ENCODE data around the gene AGPS. TPM values are rescaled to one million over a fixed set of nuclear protein-coding genes. Genes with fewer than 3 reads are reported as not detected.
A peak's percentile ranks its signal among the peaks of the same experiment; 100 is the strongest.

Gene AGPS
- total RNA-seq, 3 donors from 2014 or later (not counting 1 experiment from before 2014, with no cell fraction given) = 27.4 to 36.0 (median 35.6) TPM

DNA sequence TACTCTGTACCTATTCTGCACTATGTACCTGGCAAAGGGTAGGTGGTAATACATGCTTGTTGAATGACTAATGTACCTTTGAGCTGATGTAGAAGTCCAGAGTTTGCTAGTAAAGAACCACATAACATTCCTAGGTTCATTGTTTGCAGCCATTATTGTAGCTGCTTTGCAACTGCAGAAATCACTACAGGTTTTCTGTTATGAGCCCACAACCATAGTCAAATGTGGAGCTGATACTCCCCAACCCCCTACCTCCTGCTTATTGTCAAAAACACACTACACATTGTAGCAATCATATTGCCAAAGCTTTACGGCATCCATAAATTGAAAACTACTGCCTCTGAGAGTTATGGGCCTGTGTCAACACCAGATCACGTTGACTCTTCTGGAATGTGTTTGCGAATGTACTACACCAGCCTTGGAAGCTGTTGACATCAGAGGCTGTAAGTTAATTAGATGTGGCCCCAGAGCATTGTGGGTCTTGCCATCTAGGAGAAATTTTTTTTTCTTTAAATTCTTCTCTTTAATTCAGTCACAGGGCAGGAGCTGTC lies 187.0 kb downstream of the AGPS start:
- no peak overlapping the region for H3K27ac ChIP-seq (ENCODE audit: low read length)
- TF ChIP-seq, protein P1, sequence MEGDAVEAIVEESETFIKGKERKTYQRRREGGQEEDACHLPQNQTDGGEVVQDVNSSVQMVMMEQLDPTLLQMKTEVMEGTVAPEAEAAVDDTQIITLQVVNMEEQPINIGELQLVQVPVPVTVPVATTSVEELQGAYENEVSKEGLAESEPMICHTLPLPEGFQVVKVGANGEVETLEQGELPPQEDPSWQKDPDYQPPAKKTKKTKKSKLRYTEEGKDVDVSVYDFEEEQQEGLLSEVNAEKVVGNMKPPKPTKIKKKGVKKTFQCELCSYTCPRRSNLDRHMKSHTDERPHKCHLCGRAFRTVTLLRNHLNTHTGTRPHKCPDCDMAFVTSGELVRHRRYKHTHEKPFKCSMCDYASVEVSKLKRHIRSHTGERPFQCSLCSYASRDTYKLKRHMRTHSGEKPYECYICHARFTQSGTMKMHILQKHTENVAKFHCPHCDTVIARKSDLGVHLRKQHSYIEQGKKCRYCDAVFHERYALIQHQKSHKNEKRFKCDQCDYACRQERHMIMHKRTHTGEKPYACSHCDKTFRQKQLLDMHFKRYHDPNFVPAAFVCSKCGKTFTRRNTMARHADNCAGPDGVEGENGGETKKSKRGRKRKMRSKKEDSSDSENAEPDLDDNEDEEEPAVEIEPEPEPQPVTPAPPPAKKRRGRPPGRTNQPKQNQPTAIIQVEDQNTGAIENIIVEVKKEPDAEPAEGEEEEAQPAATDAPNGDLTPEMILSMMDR (IDR thresholded peaks at IDR 0.05) = no peak
- Mint-ChIP-seq H3K4me3 (no peak overlapping the region), H3K27me3 (ENCODE audit: low read depth in 2 of 2) (peaks cover 0 to 14% of the 10 kb centered on the region in 2 donors), H3K36me3 (no peaks in the 10 kb centered on the region), H3K9me3 (no peaks in the 10 kb centered on the region), H3K27ac (no peak overlapping the region), H3K4me1 (no peaks in the 10 kb centered on the region)
- WGBS (ENCODE audit: insufficient coverage) = 96% methylated on average over 3 of the region's 3 CpGs
- no peak overlapping the region for H3K4me3 ChIP-seq (ENCODE audit: low read length)
- H3K9me3 ChIP-seq (ENCODE audit: control insufficient read depth, insufficient read depth, low read length) = no peaks in the 10 kb centered on the region
- intact Hi-C loops (cut with micrococcal nuclease) = no loop called here
- ATAC-seq (no peak), DNase-seq (no peak)
- no peaks in the 10 kb centered on the region for H3K27me3 ChIP-seq (ENCODE audit: control insufficient read depth, insufficient read depth, low read length)
- no peaks in the 10 kb centered on the region for H3K4me1 ChIP-seq (ENCODE audit: control insufficient read depth, insufficient read depth, low read length)
- H3K36me3 ChIP-seq (ENCODE audit: control insufficient read depth, insufficient read depth, low read length) = no peaks in the 10 kb centered on the region

DNA sequence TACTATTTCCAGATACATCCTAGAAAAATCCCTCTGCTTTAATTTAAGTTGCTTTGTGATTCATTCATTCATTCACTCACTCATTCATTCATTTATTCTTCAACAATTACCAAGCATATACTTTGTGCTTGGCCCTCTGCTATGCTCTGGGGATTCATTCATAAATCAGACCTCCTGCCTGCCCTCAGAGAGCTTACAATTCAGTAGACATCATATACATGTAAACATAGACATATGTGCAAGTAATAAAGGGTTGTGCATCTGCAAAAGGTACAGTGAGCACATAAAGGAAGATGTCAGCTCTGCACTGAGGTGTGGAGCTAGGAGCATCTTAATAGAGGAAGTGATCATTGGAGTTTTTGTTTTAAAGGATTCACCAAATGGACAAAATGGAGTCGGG lies 189.4 kb downstream of the AGPS start:
- TF ChIP-seq, protein P1 (IDR thresholded peaks at IDR 0.05) = no peak
- H3K4me3 Mint-ChIP-seq = no peak overlapping the region

DNA sequence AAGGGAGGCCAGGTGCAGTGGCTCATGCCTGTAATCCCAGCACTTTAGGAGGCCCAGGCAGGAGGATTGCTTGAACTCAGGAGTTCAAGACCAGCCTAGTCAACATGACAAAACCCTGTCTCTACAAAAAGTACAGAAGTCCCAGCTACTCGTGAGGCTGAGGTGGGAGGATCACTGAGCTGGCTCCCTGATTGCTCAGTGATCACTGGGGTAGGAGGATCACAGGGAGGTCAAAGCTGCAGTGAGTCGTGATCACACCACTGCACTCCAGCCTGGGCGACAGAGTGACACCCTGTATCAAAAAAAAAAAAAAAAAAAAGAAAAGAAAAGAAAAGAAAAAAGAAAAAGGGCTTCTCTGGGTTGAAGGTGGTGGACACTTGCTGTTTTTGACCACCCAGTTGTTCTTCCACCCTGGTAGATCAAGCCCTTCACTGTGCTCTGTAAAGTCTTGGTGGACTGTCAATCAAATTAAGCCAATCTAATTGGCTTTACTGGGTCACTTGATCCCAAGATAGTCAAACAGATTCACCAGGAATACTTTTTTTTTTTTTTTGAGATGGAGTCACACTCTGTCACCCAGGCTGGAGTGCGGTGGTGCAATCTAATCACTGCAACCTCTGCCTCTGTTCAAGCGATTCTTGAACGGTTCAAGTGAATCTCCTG lies 191.6 kb downstream of the AGPS start:
- no peak overlapping the region for H3K4me3 ChIP-seq (ENCODE audit: low read length)
- Mint-ChIP-seq H3K9me3 (no peaks in the 10 kb centered on the region), H3K36me3 (no peaks in the 10 kb centered on the region), H3K27ac (no peak overlapping the region), H3K4me1 (no peaks in the 10 kb centered on the region), H3K4me3 (no peak overlapping the region), H3K27me3 (ENCODE audit: low read depth in 2 of 2) (peaks cover 0 to 12% of the 10 kb centered on the region in 2 donors)
- no peaks in the 10 kb centered on the region for H3K36me3 ChIP-seq (ENCODE audit: control insufficient read depth, insufficient read depth, low read length)
- no peak for DNase-seq
- H3K27ac ChIP-seq (ENCODE audit: low read length) = no peak overlapping the region
- intact Hi-C loops (cut with micrococcal nuclease) = no loop called here
- ATAC-seq = peak in 1 of 3 donors; percentile 44
- WGBS (ENCODE audit: insufficient coverage) = 82% methylated on average over 5 of the region's 6 CpGs
- H3K9me3 ChIP-seq (ENCODE audit: control insufficient read depth, insufficient read depth, low read length) = no peaks in the 10 kb centered on the region
- no peaks in the 10 kb centered on the region for H3K4me1 ChIP-seq (ENCODE audit: control insufficient read depth, insufficient read depth, low read length)
- no peaks in the 10 kb centered on the region for H3K27me3 ChIP-seq (ENCODE audit: control insufficient read depth, insufficient read depth, low read length)
- TF ChIP-seq, protein P1 (IDR thresholded peaks at IDR 0.05) = no peak

More for the DNA sequence above, 189.4 kb downstream of the AGPS start:
- DNase-seq (no peak), ATAC-seq (no peak)
- H3K27me3 Mint-ChIP-seq (ENCODE audit: low read depth in 2 of 2) = peaks cover 0 to 11% of the 10 kb centered on the region in 2 donors
- Histone ChIP-seq H3K4me1 (ENCODE audit: control insufficient read depth, insufficient read depth, low read length) (no peaks in the 10 kb centered on the region), H3K36me3 (ENCODE audit: control insufficient read depth, insufficient read depth, low read length) (no peaks in the 10 kb centered on the region), H3K27me3 (ENCODE audit: control insufficient read depth, insufficient read depth, low read length) (no peaks in the 10 kb centered on the region), H3K27ac (ENCODE audit: low read length) (no peak overlapping the region), H3K4me3 (ENCODE audit: low read length) (no peak overlapping the region), H3K9me3 (ENCODE audit: control insufficient read depth, insufficient read depth, low read length) (no peaks in the 10 kb centered on the region)
- H3K9me3 Mint-ChIP-seq = no peaks in the 10 kb centered on the region
- H3K27ac Mint-ChIP-seq = no peak overlapping the region
- H3K4me1 Mint-ChIP-seq = no peaks in the 10 kb centered on the region
- H3K36me3 Mint-ChIP-seq = no peaks in the 10 kb centered on the region
- WGBS (ENCODE audit: insufficient coverage) = 100% methylated on average over 1 of the region's 1 CpG
- intact Hi-C loops (cut with micrococcal nuclease) = no loop called here

Measured in natural killer cell (primary cell).